WTC11 (cell line): ENCODE data around the gene SVBP. TPM values are rescaled to one million over a fixed set of nuclear protein-coding genes. Genes with fewer than 3 reads are reported as not detected.

Source experiments
- ATAC-seq: fragments of 200-7000 bp; cut with Tn5 transposase; 2 replicates; pipeline ENCODE4 v1.10.0; 2021; ENCODE audit warnings: mild to moderate bottlenecking, moderate library complexity
- CTCF ChIA-PET: fragments of 300-600 bp; sonication (Branson Sonifier 250); formaldehyde crosslinking; loops from one replicate; lab custom pipeline; 2021; ENCODE audit warnings: antibody characterized with exemption; lab: Charles Lee
- POLR2A ChIA-PET: fragments of 350-600 bp; sonication (Branson Sonifier 250); formaldehyde crosslinking; loops from one replicate; lab custom pipeline; 2021; ENCODE audit warnings: antibody characterized with exemption; lab: Charles Lee
- DNase-seq: peaks from one replicate; pipeline ENCODE4 v3.0.0; 2021; ENCODE audit warnings: low spot score
- H3K27ac Mint-ChIP-seq: 2 replicates; pipeline ENCODE4 v1.8.0; 2021; ENCODE audit warnings: mixed read lengths
- H3K27me3 Mint-ChIP-seq: 2 replicates; pipeline ENCODE4 v1.8.0; 2021; ENCODE audit warnings: low read depth, mild to moderate bottlenecking, moderate library complexity, mixed read lengths
- H3K36me3 Mint-ChIP-seq: 2 replicates; pipeline ENCODE4 v1.8.0; 2021; ENCODE audit warnings: mixed read lengths
- H3K4me1 Mint-ChIP-seq: 2 replicates; pipeline ENCODE4 v1.8.0; 2022; ENCODE audit warnings: mixed read lengths
- H3K4me3 Mint-ChIP-seq: 2 replicates; pipeline ENCODE4 v1.8.0; 2021; ENCODE audit warnings: mild to moderate bottlenecking, moderate library complexity, mixed read lengths
- H3K9me3 Mint-ChIP-seq: 2 replicates; pipeline ENCODE4 v1.8.0; 2021; ENCODE audit warnings: mixed read lengths
- AFF4 ChIP-seq: sonication (generic); formaldehyde crosslinking; IDR thresholded peaks from 2 replicates; pipeline ENCODE4 v1.8.1; 2023; ENCODE audit warnings: mild to moderate bottlenecking, missing genetic modification reagents, borderline replicate concordance
- CREM ChIP-seq: sonication (generic); formaldehyde crosslinking; IDR thresholded peaks from 2 replicates; pipeline ENCODE4 v1.8.1; 2022; ENCODE audit warnings: mild to moderate bottlenecking, missing genetic modification reagents, moderate library complexity
- IRF2 ChIP-seq: sonication (generic); formaldehyde crosslinking; IDR thresholded peaks from 2 replicates; pipeline ENCODE4 v1.8.0; 2022; ENCODE audit warnings: low read depth, missing genetic modification reagents, borderline replicate concordance
- JUN ChIP-seq: sonication (generic); formaldehyde crosslinking; IDR thresholded peaks from 2 replicates; pipeline ENCODE4 v1.8.0; 2023; ENCODE audit warnings: mild to moderate bottlenecking, missing genetic modification reagents
- NR3C1 ChIP-seq: sonication (generic); formaldehyde crosslinking; conservative IDR thresholded peaks from 2 replicates; pipeline ENCODE4 v1.8.1; 2023; ENCODE audit warnings: low read depth, mild to moderate bottlenecking, missing genetic modification reagents
- PRDM15 ChIP-seq: sonication (generic); formaldehyde crosslinking; IDR thresholded peaks from 2 replicates; pipeline ENCODE4 v1.8.0; 2022; ENCODE audit warnings: missing genetic modification reagents
- PRRX2 ChIP-seq: fragments of 250-450 bp; sonication (Bioruptor Pico); IDR thresholded peaks from 2 replicates; pipeline ENCODE4 v1.8.0; 2021; ENCODE audit warnings: mild to moderate bottlenecking
- ZBTB43 ChIP-seq: sonication (generic); formaldehyde crosslinking; IDR thresholded peaks from 2 replicates; pipeline ENCODE4 v1.8.1; 2023; ENCODE audit warnings: mild to moderate bottlenecking, missing genetic modification reagents
- ZNF281 ChIP-seq: sonication (generic); formaldehyde crosslinking; IDR thresholded peaks from 2 replicates; pipeline ENCODE4 v1.8.0; 2023; ENCODE audit warnings: mild to moderate bottlenecking, missing genetic modification reagents
- total RNA-seq: library from RNA; stranded (reverse); gene quantifications from 3 replicates; pipeline ENCODE4 v1.2.3, GENCODE V29; 2021
- TF ChIP-seq, protein P1 (sequence below): sonication (generic); formaldehyde crosslinking; IDR thresholded peaks from 2 replicates; pipeline ENCODE4 v1.8.0; 2022; ENCODE audit warnings: mild to moderate bottlenecking, missing genetic modification reagents
- TF ChIP-seq, protein P2 (sequence below): fragments of 250-450 bp; sonication (Bioruptor Pico); IDR thresholded peaks from 2 replicates; pipeline ENCODE4 v1.9.0; 2021; ENCODE audit warnings: mild to moderate bottlenecking
- TF ChIP-seq, protein P3 (sequence below): sonication (generic); formaldehyde crosslinking; IDR thresholded peaks from 2 replicates; pipeline ENCODE4 v1.8.1; 2023; ENCODE audit warnings: mild to moderate bottlenecking, missing genetic modification reagents, moderate library complexity
- TF ChIP-seq, protein P4 (sequence below): sonication (generic); formaldehyde crosslinking; IDR thresholded peaks from 2 replicates; pipeline ENCODE4 v1.8.0; 2023; ENCODE audit warnings: missing genetic modification reagents, mild to moderate bottlenecking, borderline replicate concordance

The SVBP gene
- total RNA-seq, 1 experiment from 2014 or later, result 28.7 TPM

DNA sequence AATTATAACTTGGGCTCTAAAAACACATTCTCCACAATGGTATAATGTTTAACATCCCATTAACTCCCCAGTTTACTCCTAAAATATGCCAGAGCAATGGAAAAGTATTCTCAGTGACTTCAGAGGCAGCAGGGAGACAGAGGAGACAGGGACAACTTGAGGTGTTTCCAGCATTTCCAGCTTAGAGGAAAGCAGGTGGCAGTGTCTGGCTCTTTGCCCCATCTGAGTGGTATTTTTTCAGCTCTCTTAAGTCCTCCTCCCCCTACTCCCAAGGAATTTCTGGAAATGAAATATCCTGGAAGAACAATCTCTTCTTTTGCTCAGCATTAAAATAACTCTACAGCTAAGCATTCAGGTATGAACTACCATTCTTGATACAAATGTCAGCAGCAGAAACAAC is 11.0 kb downstream of the SVBP start (continued):
- TF ChIP-seq, protein P1, sequence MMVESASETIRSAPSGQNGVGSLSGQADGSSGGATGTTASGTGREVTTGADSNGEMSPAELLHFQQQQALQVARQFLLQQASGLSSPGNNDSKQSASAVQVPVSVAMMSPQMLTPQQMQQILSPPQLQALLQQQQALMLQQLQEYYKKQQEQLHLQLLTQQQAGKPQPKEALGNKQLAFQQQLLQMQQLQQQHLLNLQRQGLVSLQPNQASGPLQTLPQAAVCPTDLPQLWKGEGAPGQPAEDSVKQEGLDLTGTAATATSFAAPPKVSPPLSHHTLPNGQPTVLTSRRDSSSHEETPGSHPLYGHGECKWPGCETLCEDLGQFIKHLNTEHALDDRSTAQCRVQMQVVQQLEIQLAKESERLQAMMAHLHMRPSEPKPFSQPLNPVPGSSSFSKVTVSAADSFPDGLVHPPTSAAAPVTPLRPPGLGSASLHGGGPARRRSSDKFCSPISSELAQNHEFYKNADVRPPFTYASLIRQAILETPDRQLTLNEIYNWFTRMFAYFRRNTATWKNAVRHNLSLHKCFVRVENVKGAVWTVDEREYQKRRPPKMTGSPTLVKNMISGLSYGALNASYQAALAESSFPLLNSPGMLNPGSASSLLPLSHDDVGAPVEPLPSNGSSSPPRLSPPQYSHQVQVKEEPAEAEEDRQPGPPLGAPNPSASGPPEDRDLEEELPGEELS (CRISPR knock-in tag), result no peak
- TF ChIP-seq, protein P2, sequence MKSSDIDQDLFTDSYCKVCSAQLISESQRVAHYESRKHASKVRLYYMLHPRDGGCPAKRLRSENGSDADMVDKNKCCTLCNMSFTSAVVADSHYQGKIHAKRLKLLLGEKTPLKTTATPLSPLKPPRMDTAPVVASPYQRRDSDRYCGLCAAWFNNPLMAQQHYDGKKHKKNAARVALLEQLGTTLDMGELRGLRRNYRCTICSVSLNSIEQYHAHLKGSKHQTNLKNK (CRISPR knock-in tag), result no peak
- TF ChIP-seq, protein P3, sequence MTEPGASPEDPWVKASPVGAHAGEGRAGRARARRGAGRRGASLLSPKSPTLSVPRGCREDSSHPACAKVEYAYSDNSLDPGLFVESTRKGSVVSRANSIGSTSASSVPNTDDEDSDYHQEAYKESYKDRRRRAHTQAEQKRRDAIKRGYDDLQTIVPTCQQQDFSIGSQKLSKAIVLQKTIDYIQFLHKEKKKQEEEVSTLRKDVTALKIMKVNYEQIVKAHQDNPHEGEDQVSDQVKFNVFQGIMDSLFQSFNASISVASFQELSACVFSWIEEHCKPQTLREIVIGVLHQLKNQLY (CRISPR knock-in tag), result no peak

DNA sequence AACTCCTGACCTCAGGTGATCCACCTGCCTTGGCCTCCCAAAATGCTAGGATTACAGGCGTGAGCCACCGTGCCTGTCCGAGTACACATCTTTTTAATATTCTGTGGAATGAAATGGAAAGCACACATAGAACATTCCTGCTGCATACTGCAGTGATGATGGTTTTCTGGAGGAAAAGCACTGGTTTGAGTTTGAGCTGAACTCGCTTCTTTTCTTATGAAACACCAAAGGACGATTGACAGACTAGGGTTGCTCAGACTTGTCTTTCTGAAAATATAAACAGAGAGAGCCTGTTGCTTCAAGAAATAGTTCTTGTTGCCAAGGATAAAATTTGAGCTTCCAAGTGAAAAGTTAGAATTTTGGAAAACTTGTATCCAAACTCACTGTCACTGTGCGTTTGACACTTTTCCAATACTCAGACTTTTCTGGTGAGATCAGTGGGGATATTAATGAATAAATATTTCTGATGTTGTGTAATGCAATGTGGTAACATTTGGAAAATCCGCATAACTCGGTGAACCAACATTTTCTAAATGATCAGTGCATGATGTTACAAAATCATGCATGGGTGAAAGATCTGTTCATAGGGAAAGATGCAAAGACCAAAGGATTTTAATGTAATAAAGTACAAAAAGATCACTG is 15.2 kb downstream of the SVBP start:
- ATAC-seq (no peak), DNase-seq (no peak)
- Mint-ChIP-seq H3K9me3 (peaks cover 36% of the 10 kb centered on the region), H3K27ac (no peak overlapping the region), H3K4me1 (no peaks in the 10 kb centered on the region), H3K27me3 (no peaks in the 10 kb centered on the region), H3K4me3 (no peak overlapping the region), H3K36me3 (peaks cover 33% of the 10 kb centered on the region)
- POLR2A ChIA-PET, result no interaction called here
- CTCF ChIA-PET, result no interaction called here
- no peak for TF ChIP-seq CREM
- TF ChIP-seq, protein P2 (CRISPR knock-in tag), result no peak
- no peak for TF ChIP-seq JUN (CRISPR knock-in tag)
- no peak for TF ChIP-seq IRF2
- no peak for TF ChIP-seq ZNF281 (CRISPR knock-in tag)
- TF ChIP-seq NR3C1 (CRISPR knock-in tag), result no peak
- no peak for TF ChIP-seq AFF4
- no peak for TF ChIP-seq PRDM15 (CRISPR knock-in tag)
- no peak for TF ChIP-seq ZBTB43 (CRISPR knock-in tag)
- TF ChIP-seq, protein P4, sequence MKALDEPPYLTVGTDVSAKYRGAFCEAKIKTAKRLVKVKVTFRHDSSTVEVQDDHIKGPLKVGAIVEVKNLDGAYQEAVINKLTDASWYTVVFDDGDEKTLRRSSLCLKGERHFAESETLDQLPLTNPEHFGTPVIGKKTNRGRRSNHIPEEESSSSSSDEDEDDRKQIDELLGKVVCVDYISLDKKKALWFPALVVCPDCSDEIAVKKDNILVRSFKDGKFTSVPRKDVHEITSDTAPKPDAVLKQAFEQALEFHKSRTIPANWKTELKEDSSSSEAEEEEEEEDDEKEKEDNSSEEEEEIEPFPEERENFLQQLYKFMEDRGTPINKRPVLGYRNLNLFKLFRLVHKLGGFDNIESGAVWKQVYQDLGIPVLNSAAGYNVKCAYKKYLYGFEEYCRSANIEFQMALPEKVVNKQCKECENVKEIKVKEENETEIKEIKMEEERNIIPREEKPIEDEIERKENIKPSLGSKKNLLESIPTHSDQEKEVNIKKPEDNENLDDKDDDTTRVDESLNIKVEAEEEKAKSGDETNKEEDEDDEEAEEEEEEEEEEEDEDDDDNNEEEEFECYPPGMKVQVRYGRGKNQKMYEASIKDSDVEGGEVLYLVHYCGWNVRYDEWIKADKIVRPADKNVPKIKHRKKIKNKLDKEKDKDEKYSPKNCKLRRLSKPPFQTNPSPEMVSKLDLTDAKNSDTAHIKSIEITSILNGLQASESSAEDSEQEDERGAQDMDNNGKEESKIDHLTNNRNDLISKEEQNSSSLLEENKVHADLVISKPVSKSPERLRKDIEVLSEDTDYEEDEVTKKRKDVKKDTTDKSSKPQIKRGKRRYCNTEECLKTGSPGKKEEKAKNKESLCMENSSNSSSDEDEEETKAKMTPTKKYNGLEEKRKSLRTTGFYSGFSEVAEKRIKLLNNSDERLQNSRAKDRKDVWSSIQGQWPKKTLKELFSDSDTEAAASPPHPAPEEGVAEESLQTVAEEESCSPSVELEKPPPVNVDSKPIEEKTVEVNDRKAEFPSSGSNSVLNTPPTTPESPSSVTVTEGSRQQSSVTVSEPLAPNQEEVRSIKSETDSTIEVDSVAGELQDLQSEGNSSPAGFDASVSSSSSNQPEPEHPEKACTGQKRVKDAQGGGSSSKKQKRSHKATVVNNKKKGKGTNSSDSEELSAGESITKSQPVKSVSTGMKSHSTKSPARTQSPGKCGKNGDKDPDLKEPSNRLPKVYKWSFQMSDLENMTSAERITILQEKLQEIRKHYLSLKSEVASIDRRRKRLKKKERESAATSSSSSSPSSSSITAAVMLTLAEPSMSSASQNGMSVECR (CRISPR knock-in tag), result no peak
- no peak for TF ChIP-seq PRRX2
